ENCODE measurements around the gene CAMSAP1.

The CAMSAP1 gene

DNA sequence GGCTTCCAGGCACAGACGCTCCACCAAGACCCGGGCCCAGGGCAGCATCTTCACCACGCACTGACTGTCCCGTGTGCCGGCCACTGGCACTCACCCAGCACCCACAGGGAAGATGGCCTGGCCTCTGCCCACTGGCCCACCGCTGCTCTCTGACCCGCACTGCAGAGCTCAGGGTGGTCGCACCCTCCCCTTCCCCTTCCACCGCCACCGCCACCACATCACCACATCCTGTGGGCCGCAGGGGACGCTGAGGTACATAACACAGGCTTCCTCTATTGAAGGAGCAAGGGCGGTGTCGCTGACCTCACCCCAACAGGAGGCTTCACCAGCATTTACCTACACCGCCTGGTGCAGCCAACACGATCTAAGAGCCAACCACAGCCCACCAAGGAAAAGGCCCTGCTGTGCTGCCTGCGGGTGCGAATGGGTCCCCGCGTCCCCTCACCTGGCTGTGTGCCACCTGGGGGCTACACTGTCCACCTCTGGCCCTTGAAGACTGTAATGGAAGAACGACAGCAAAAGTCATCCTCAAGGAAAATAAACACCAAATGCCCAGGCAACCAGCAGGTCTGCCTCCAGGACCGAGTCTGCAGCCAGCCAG is 101.8 kb downstream of the CAMSAP1 start:
- DNase-seq, result no peak

DNA sequence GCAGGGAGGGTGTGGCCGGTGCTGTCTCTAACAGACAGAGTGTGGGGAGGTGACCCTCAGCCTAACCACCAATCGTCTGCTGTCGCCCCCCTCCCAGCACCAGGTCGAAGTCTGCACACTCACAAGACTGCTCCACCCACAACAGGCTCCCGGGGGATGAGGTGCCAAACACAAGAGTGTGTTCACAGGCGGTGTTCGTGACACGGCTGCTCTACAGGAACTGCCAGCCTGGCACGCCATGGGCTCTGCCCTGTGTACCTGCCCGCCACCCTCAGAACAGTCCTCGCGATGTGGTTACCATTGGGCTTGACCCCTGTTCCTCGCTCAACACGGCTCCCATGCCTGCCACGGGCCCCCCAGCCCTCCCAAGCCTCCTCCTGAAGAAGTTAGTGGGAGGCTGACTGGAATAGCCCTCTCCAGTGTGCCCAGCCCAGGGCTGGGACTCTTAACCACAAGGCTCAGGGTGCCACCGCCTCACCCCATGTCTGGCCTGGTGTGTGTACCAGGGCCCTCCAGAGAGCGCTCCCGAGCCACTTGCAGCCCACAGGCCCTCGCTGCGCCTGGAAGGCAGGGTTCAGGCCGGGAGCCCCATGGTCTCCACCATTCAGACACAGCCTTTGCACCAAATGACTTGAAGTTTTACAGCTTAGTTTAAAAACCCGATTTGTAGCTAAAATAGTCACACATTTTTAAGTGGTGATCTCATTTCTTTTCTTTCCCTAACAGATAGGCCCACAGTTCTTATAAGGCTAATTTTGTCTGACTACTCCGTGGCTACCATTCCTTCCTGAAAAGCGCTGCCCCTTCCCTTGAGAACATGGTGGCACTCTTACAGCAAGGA is 102.5 kb downstream of the CAMSAP1 start:
- no peak for DNase-seq

DNA sequence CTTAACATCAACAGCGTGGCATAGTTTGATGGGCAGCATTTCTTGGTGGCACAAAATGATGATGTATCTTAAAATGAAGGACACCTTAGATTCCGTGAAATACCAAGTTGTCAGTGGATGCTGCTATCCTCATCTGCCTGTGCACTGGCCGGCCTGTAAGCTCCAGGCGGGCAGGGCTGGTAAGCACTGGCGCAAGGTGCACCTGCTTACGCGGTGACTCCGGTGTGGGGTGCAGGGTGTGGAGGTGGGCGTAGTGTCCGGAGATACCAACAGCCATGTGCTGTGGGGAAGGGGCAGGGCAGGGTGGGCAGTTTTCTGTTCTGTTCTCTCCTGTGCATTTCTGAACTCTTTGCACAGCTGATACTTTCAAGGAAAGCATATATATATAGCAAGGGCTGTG is 103.9 kb downstream of the CAMSAP1 start:
- DNase-seq, result no peak

DNA sequence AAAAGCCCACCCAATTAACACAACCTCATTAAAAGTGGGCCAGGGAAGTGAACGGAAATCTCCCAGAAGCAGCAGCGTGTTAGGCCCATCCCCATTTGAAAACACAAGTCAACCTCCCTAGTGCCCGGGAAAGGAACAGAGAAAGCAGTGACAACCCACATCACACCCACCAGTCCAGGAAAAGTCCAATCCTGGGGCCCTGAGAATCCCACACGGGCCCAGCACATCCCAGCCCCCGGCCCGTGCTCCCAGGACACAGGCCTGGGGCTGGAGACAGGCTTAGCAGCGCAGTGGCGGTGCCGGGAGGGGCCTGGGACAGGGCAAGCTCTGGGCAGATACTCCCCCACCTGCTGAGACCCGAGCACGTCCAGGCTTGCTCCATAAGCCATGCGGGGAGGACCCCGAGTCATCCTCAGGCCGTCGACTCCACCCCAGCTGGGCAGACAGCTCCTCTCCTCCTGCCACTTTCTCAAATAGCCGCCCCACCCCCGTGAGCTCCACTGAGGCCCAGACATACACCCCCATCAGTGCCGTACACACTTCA is 104.4 kb downstream of the CAMSAP1 start:
- no peak for DNase-seq

DNA sequence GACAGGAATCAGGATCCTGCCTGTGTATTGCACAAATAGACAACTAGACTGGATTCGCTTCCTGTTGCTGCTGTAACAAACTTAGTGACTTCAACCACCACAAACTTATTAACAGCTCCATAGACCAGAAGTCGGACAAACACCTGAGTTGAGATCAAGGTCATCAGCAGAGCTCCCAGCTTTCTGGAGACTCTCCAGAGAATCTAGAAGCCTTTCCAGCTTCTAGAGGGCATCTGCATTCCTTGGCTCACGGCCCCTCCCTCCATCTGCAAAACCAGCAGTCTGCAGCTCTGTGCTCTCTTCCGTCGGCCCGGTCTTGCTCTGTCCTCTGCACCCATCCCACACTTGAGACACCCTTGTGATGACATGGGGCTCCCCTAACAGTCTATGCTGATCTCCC is 106.3 kb downstream of the CAMSAP1 start:
- no peak for DNase-seq

DNA sequence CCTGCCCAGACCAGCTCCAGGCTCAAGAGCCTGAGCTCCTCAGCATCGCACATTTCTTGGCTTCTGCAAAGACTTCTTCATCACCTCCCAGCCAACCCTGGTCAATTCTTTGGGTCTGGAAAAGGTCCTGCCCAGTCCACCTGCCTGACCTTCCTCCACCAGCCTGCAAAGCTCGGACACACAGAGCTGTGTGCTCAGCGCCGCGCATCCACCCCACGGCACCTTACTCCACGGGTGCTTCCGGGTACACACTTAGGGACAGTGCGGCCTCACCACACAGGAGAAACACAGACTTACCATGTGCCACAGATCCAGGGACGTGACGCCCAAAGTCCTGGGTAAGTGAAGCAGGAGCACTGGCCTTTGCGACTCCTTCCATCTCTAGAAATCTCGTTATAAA is 108.1 kb downstream of the CAMSAP1 start:
- no peak for DNase-seq

DNA sequence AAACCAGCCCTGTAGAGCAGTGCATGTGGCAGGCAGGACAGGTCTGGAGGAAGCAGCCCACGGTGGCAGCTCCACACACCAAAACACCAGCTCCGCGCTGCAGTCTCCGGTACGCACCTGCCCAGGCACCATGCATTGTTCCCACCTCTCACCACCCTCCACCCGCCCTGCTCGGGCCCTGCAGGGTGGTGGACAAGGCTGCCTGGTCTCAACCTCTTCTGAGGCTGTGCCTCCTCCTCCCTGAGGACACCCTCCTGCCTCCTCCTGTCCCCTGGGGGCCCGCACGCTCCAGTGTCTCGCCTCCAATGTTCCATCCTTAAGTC is 109.1 kb downstream of the CAMSAP1 start:
- no peak for DNase-seq

DNA sequence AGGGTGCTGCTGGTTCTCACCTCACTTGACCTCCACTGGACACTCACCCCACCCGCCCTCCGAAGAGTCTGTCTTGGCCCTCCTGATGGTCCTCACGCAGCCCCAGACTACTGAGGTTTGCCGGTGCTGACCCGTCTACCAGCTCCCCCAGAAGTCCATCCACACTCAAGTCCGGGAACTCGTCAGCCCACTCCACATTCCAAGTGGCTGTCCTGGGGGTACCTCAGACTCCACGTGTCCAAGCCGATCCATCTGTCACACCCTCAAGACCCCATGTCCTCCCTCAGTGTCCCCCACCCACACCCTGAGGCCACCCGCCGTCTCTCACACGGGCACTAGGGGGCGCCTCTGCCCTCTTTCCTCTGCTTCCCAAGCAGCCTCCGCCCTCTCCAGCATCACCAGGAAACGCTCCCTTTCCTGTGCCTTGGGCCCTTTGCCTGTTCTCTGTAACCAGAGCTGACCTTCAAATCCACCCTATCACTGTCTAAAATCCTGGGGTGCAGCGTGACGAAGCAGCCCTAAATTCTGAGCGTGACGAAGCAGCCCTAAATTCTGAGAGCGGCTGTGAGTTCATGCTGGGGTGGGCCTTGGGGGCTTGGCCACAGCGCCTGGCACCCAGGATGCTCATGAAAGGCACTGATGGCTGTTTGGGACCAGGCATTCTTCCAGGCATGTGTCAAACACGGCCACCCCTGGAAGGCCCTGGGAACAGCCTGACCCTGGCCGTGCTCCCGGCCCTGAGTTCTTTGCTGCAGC is 109.7 kb downstream of the CAMSAP1 start:
- no peak for DNase-seq

DNA sequence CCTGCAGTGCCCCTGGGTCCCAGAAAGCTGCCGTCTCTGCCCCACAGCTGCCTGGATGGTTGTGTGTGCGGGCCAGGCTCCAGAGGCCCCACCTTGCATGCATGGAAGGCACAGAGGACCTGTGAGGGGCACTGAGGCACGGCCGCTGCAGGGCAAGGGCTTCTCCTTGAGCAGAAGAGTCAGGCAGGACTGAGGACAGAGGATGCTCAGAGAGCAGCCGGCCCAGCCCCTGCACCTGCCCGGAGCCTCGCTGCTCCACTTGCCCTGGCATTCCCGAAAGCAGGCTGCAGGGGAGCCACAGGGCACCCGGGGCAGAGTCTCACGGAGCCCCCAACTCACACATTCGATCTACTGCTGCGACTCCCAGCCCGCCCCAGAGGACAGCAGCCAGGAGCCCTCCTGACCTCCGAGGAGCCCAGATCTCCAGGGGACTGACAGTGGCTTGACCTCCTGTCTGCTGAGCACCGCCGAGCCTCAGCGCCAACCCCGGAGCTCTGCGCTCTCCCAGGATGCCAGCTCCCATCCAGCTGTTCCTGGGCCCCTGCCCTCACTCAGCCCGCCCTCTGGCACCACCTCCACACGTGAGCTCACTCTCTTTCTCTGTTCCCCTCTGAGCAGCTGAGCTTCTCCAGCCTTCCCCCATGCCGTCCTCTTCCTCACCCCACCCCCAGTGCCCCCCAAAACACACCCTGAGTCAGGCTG is 110.4 kb downstream of the CAMSAP1 start:
- DNase-seq, result no peak

DNA sequence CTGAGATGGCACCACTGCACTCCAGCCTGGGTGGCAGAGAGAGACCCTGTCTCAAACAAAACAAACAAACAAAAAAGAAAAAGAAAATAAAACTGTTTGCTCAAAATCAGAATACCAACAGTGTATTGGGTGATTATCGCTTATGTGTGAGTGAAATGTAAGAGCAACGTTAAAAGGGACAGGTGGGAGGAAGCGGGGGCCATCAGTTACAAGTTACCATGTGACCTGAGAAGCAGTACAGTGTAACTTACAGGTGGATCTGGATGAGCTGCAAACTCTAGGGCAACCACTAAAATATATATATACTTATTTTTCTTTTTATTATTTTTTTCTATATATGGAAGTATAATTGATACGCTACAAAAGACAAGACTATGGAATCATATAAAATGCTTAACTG is 112.0 kb downstream of the CAMSAP1 start:
- no peak for DNase-seq

DNA sequence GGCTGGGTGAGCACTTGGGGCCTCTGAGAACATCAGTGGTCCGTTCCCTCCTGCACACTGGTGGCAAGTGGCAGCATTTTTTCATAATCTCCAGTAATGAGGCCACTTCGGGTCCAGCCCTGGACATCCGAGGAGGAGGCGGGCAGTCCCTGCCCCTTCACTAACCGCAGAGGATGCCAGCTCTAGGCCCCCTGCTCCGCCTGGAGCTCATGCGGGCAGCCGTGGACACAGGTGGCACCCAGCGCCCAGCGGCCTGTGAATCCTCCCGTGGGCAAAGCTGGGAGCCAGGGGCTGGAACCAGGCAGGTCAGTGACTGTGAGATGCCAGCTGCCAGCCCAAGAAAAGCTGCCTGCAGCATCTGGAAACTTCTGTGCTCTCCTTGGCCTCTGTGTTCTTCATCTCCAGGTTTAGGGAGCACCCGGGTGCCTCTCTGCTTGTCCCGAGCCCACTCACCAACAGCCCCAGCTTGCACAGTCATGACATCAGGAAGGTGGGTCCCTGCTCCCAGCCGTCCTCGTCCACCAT is 112.9 kb downstream of the CAMSAP1 start:
- no peak for DNase-seq

DNA sequence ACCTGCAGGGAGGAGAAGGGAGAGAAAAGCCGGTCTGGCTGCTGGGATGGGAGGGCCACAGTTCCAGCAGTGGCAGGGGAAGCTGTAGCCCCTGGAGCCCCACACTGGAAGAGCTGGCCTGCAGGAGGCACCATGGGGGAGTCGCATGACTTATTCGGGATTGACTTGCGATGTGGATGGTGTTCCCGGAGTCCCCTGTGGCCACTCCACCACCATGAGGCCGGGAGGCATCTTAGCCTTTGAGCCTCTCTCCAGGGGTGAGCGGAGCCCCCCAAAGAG is 113.3 kb downstream of the CAMSAP1 start:
- no peak for DNase-seq

DNA sequence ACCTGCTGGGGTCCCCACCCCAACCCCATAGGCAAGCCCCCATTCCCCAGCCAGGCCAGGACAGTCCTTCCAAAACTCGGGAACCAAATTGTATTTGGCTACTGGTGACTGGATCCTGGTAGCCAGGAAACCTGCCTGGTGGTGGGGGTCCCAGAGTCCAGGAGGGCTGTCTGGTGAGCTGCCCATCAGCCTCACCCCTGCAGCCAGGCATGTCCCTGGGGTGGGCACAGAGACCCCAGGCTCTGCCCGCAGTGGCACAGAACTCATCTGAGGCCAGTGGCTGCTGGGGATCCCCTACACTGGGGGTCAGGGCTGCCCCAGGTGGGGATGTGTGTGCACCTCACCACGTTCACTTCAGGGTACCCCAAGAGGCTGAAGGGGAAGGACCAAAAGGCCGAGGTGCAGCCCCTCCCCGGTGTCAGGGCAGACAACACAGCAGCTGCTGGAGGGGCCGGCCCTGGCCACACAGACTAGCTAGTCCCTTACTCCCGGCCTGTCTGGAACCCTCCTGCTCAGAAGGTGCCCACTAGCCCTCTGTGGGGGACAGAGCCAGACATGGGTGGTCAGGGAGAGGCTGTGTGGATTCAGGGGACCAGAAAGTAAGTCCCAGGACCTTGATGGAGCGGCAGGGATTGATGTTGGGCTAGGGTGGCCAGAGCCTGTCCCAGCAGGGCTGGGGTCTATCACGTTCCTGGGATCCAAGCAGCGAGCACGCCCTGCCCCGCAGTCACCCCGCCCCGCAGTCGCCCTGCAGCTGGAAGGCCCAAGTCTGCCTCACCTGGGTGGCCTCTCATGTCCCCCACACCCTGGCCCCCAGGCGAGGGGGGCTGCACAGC is 113.9 kb downstream of the CAMSAP1 start:
- DNase-seq, result no peak

DNA sequence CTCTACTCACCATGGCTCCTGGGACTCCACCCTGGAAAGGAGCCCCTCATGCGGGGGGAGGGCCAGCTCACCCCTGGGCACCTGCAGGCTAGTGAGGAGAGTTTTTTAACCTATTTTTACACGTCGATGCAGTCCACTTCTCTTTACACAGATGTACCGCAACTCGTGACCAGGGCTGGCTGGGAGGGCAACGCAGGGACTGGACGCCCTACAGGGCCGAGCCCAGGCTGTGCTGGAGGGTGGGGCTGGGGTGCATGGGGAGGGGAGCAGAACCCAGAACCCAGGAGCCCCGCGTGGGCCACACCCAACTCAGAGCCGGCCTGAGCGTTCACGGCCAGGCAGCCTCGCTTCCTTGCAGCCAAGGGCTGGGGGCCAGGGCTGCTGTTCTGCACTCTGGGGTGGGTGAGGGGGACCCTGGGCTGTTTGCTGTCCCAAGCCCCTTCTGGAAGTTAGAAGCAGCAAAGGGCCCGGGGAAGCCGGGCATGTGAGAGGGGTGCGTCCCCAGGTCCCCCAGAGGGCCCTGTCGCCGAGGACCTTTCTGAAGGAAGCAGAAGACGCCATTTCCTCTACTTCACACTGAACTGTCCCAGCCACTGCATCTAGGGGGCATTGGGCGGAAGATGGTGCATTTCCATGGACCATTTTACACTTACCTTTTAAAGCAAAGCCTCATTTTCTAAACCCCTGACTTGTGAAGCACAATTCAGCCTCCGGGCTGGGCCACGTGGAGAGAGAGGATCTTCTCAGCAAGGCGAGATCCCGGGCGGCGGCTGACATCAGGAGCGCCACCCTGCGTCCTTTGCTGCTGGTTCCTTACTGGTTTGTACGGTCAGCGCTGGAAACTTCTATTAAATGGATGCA is 114.8 kb downstream of the CAMSAP1 start:
- DNase-seq, result no peak

DNA sequence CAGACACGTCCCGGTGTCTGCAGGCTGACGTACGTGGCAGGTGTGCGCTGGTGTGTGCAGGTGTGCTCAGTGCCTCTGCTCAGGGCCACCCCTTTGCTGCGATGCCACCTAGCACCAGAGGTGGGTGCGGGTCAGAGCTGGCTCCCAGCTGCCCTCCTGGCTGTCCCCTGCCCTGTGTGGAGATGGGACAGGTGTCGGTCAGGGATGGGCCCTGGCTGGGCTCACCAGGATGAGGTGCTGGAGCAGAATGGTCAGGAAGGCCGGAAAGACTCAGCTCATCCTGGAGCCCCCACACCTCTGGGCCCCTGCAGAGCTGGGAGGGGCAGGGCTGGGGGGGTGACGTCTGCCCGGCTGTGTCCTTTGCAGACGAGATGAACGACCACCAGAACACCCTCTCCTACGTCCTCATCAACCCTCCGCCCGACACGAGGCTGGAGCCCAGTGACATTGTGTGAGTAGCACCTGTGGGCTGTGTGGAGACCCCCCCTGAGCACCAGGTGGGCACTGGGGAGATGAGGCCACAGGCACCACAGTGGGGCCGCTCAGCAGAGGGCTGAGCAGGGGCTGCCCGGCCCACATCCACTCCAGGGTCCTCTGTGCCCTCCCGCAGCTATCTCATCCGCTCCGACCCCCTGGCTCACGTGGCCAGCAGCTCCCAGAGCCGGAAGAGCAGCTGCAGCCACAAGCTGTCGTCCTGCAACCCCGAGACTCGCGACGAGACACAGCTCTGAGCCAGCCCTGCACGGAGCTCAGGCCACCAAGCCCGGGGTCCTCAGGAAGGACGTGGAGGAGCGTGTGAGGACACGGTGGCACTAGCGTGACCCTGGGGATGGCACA is 115.7 kb downstream of the CAMSAP1 start:
- no peak for DNase-seq

DNA sequence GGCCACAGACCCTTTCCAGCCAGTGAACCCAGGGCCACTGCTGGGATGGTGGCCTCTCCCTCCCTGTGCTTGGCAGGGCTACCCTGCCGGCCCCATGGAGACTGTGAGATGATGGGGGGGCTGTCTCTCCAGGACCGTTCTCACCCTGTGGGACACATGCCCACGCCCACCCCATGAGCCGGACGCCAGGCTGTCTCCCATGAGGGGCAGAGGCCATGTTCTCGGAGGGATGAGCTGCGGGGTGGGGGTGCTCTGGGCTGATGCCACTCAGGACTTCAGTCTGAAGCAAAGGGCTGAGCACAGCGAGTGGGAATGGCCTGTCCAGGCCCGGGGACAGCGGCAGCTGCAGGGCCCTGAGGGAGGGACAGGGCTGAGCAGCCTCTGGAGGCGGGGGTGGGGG is 116.5 kb downstream of the CAMSAP1 start:
- no peak for DNase-seq

DNA sequence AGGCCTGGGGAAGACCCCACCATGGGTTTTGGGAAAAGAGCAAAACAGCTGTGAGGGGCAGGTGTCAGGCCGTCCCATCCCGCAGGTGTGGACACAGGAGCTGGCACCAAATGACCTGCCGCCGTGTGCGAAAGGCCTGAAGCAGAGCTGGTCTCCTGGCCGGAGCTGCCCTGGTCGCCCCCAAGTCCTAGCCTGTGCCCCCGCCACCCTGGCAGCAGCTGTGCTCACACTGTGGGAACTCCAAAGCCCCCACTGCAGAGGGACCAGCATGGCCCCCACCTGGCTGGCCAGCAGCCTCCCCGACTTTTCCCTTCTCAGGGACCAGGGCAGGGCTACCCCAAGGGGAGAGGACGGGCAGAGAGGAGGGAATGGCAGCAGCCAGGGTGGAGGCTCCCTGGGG is 117.0 kb downstream of the CAMSAP1 start:
- DNase-seq, result no peak

DNA sequence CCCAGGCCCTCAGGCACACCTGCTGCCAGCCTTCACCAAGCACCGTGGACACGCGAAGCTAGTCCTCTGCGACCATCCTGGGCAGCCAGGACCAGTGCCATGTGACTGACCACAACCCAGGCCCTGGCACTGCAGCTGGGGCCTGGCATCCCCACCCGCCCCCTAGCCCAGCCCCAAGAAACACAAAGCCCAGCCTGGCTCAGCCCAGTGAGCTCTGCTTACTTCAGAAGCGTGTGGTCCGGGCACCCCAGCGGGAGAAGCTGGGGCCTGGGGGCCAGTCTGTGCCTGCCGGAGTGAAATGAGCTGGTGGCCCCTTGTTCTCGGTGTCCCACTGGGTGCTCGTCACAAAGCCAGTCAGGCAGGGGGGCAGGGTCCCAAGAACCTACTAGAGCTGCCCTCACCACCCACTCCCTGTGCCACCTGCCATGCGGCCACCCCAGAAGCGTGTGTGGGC is 117.5 kb downstream of the CAMSAP1 start:
- no peak for DNase-seq

DNA sequence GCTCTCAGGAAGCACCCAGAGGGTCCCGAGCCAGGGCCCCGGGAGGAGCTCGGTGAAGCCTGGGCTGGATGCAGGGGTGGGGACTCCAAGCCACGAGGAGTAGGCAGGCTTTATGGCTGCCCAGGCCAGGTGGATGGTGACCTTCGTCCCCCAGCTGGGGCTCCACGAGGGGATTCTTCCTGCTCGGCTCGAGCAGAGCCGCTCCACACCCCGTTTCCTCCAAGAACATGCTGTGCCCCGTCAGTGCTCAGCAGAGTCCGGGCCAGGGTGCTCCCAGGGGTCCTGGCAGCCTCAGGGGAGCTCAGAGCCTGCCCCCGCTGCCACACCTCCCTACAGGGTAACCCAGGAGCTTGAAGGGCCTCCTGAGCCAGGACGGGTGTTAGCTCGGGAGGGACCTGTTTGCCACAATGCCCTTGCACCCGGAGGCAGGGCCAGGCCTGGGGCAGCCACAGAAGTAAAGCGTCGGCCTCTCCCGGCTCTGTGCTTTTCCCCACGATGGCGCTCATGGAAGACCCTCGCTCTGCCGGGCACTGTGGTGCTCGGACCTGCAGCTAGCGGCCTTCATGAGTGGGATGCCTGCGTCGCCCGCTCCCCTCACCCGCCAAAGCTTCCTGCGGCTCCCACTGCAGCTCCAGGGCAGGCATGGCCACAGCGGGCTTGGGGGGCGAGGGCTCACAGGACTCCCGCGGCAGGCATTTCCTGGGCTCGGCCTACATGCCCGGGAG is 118.6 kb downstream of the CAMSAP1 start:
- DNase-seq, result no peak
